ENCODE measurements around the gene NTM.
A peak's percentile ranks its signal among the peaks of the same experiment; 100 is the strongest.

The NTM gene

DNA sequence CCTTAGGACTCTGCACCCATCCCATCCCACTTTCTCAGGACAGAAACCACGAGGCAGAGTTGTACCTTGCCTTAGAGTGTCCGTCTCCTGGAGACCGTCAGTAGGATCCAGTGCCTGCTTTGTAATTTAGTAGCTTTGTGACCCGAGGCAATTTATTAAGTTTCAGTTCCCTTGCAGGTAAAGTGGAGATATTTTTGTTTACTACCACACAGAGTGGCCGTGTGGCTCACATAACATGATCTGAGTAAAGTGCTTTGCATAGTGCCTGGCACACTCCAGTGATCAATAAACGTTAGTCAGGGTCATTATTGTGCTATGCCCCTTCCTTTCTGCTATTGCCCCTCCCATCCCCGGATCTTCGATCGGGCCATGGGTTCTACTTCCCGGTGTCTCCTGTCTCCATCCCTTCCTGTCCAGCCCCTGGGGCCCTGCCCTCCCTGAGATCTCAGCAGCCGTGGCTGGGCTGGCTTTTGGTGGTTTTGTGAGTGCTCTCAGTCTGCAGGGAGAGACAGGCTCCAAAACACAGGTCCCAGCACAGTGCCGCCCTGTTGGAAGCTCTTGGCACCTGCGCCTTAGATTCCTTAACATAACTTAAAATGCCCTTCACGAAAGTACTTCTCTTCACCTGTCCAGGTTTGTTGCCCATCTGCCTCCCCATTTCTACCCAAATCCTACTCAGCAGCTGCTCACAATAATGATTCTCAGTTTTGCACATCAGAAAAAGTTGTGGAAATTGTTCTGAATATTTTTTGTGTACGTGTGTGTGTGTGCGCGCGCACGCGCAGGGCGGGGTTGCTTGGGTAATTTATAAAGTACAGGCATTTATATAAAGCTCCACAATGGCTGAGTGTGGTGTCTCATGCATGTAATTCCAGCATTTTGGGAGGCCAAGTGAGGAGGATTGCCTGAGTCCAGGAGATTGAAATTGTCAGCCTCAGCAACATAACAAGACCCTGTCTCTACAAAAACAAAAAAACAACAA, 753.7 kb downstream of the NTM start:
- no peak overlapping the region for H3K4me3 ChIP-seq (ENCODE audit: low read depth, low read length)
- DNase-seq (ENCODE audit: low read depth) = no peak

GRCh38 chr11:132125988-132126871, 755.8 kb downstream of the NTM start:
- DNase-seq (ENCODE audit: low read depth) = no peak
- H3K4me3 ChIP-seq (ENCODE audit: low read depth, low read length) = no peak overlapping the region
- TF ChIP-seq CTCF (IDR thresholded peaks at IDR 0.05; ENCODE audit: control insufficient read depth, extremely low read depth, insufficient read depth) = no peak

More for the DNA sequence above, 753.7 kb downstream of the NTM start:
- TF ChIP-seq CTCF (IDR thresholded peaks at IDR 0.05; ENCODE audit: control insufficient read depth, extremely low read depth, insufficient read depth) = no peak

GRCh38 chr11:132126973-132127899, 756.8 kb downstream of the NTM start:
- H3K4me3 ChIP-seq (ENCODE audit: low read depth, low read length) = no peak overlapping the region

DNA sequence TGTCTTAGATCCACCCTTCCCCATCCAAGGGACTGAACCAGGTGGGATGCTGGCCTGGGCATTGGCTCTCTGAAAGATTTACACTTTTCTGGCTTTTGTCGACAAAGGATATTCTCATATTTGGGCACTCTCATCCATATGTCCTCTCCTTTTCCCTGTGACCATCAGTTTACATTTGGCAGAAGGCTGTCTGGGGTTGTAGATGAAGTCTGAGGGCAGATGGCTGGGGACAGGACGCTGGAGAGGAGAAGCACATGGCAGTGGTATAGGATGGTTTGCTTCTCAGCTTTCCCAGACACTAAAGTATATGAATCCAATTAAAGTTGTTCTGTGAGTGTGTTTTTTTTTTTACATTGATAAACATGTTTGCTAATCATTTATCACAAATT, 757.5 kb downstream of the NTM start:
- DNase-seq (ENCODE audit: low read depth) = no peak
- TF ChIP-seq CTCF (IDR thresholded peaks at IDR 0.05; ENCODE audit: control insufficient read depth, extremely low read depth, insufficient read depth) = no peak
- H3K4me3 ChIP-seq (ENCODE audit: low read depth, low read length) = no peak overlapping the region

More at GRCh38 chr11:132126973-132127899, 756.8 kb downstream of the NTM start:
- no peak for DNase-seq (ENCODE audit: low read depth)
- peak; percentile 73 for TF ChIP-seq CTCF (IDR thresholded peaks at IDR 0.05; ENCODE audit: control insufficient read depth, extremely low read depth, insufficient read depth)

DNA sequence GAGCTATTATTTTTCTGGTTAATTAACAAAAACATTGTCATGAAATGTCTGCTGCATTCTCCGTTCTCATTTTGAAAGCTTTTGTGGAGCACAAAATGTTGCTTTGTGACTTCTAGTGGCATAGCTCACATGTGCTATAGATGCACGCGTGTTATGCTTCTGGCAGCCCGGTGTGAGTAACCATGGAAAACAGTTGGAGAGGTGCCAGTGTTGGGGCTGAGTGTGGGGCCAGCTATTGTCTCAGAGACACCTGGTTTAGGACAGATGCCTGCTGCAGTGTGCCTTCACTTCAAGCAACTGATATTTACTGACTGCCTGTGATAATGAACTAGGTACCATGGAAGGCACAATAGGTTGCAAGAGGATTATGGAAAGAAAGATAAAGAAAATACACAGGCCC, 760.6 kb downstream of the NTM start:
- DNase-seq (ENCODE audit: low read depth) = no peak
- H3K4me3 ChIP-seq (ENCODE audit: low read depth, low read length) = no peak overlapping the region
- TF ChIP-seq CTCF (IDR thresholded peaks at IDR 0.05; ENCODE audit: control insufficient read depth, extremely low read depth, insufficient read depth) = no peak

GRCh38 chr11:132131961-132132360, 761.5 kb downstream of the NTM start:
- no peak overlapping the region for H3K4me3 ChIP-seq (ENCODE audit: low read depth, low read length)
- no peak for DNase-seq (ENCODE audit: low read depth)
- TF ChIP-seq CTCF (IDR thresholded peaks at IDR 0.05; ENCODE audit: control insufficient read depth, extremely low read depth, insufficient read depth) = no peak
